ENCODE data around the gene CCDC148. TPM values are rescaled to one million over a fixed set of nuclear protein-coding genes. Genes with fewer than 3 reads are reported as not detected.

Gene CCDC148
- total and polyA plus RNA-seq, 10 of the 15 experiments (the other 5 are each of a cell fraction or from before 2014, with no cell fraction given): 0.07 to 0.30 (median 0.18) TPM; not detected in 7

GRCh38 chr2:158391361-158391760 is 65.2 kb downstream of the CCDC148 start (continued):
- no peak for TF ChIP-seq ZZZ3 (IDR thresholded peaks at IDR 0.05; ENCODE audit: control insufficient read depth, insufficient read length, low read depth)
- TF ChIP-seq POLR2A (IDR thresholded peaks at IDR 0.05; ENCODE audit: low read depth, low read length): no peak
- no peak for TF ChIP-seq USF2 (IDR thresholded peaks at IDR 0.05; ENCODE audit: borderline replicate concordance, low read depth, low read length)
- TF ChIP-seq ZNF207 (IDR thresholded peaks at IDR 0.05; ENCODE audit: borderline replicate concordance): no peak
- no peak for TF ChIP-seq MEF2B (IDR thresholded peaks at IDR 0.05; ENCODE audit: partially characterized antibody, poor library complexity, severe bottlenecking)

GRCh38 chr2:158388159-158388558 is 68.4 kb downstream of the CCDC148 start:
- ChIA-PET POLR2A (no interaction called here), CTCF (no interaction called here), RAD21 (ENCODE audit: unreplicated experiment) (no interaction called here), SMC1A (ENCODE audit: uncharacterized antibody, unreplicated experiment) (no interaction called here)
- BruUV-seq (replicated peaks): no TSS peak
- intact Hi-C loops (cut with micrococcal nuclease; ENCODE audit: unreplicated experiment): no loop called here
- H3K9ac ChIP-seq (ENCODE audit: control insufficient read depth, insufficient read depth, low read length): no peak overlapping the region
- in situ Hi-C loops (cut with MboI): no loop called here
- no peak overlapping the region for H3K4me2 ChIP-seq (ENCODE audit: control insufficient read depth, insufficient read depth)
- H3K4me1 ChIP-seq (ENCODE audit: control insufficient read depth, insufficient read depth, low read length): no peaks in the 10 kb centered on the region
- DNase-seq (ENCODE audit: low read depth, low spot score) (no peak), ATAC-seq (no peak), FAIRE-seq (no peak)
- no peaks in the 10 kb centered on the region for H3K9me3 ChIP-seq (replicated peaks; ENCODE audit: control insufficient read depth, insufficient read depth, low read length)
- no peak overlapping the region for H2AFZ ChIP-seq (ENCODE audit: control insufficient read depth, low read depth, low read length)
- H3K79me2 ChIP-seq (ENCODE audit: control insufficient read depth, insufficient read depth, low read length): no peaks in the 10 kb centered on the region
- no peaks in the 10 kb centered on the region for H3K36me3 ChIP-seq (ENCODE audit: control insufficient read depth in 2 of 2, insufficient read depth in 2 of 2, low read length in 1 of 2)
- no peaks in the 10 kb centered on the region for H3K27me3 ChIP-seq (replicated peaks in 1 of 2; ENCODE audit: control insufficient read depth in 2 of 2, insufficient read depth in 2 of 2, low read length in 1 of 2)
- no peak overlapping the region for H3K27ac ChIP-seq (ENCODE audit: control insufficient read depth, insufficient read depth)
- 0% methylated on average over 1 of the region's 1 CpG for WGBS (ENCODE audit: insufficient coverage, insufficient replicate concordance, low lambda C conversion rate, missing lambda C conversion rate)
- H4K20me1 ChIP-seq (ENCODE audit: control insufficient read depth, insufficient read depth): no peaks in the 10 kb centered on the region
- no peak overlapping the region for H3K4me3 ChIP-seq
- no peak for TF ChIP-seq ATF7 (IDR thresholded peaks at IDR 0.05; ENCODE audit: low read depth)
- no peak for TF ChIP-seq E2F8 (IDR thresholded peaks at IDR 0.05; ENCODE audit: low read depth, partially characterized antibody)
- TF ChIP-seq RFX5 (IDR thresholded peaks at IDR 0.05; ENCODE audit: low read depth, low read length): no peak
- TF ChIP-seq ESRRA (IDR thresholded peaks at IDR 0.05; ENCODE audit: low read length): no peak
- no peak for TF ChIP-seq ZBTB11 (CRISPR knock-in tag; IDR thresholded peaks at IDR 0.05)
- no peak for TF ChIP-seq HDGF (IDR thresholded peaks at IDR 0.05)
- no peak for TF ChIP-seq BCL11A (IDR thresholded peaks at IDR 0.05; ENCODE audit: low read depth, low read length)
- TF ChIP-seq RAD51 (IDR thresholded peaks at IDR 0.05): no peak
- no peak for TF ChIP-seq NR2C2 (IDR thresholded peaks at IDR 0.05; ENCODE audit: borderline replicate concordance, control insufficient read depth, insufficient read length, low read depth)
- no peak for TF ChIP-seq TCF12 (IDR thresholded peaks at IDR 0.05; ENCODE audit: low read depth, low read length)
- no peak for TF ChIP-seq PAX8 (IDR thresholded peaks at IDR 0.05)
- TF ChIP-seq RCOR1 (conservative IDR thresholded peaks at IDR 0.05; ENCODE audit: low read depth, low read length): no peak
- TF ChIP-seq MTA3 (IDR thresholded peaks at IDR 0.05; ENCODE audit: borderline replicate concordance, low read length): no peak
